IMR-90 (cell line): ENCODE data around the gene KIAA1614. TPM values are rescaled to one million over a fixed set of nuclear protein-coding genes. Genes with fewer than 3 reads are reported as not detected.

Experiments
- ATAC-seq: fragments of 200-7000 bp; cut with Tn5 transposase; 2 replicates; pipeline ENCODE4 v1.9.1; 2020; ENCODE audit warnings: low read depth, mild to moderate bottlenecking, moderate library complexity
- BruUV-seq: library from RNA; stranded (reverse); fragments of 400-500 nt; replicated peaks from 2 replicates; lab custom pipeline; 2021; lab: Mats Ljungman, UMichigan
- CTCF ChIA-PET: fragments of 300-600 bp; formaldehyde crosslinking; extraction: SDS; loops from one replicate; lab custom pipeline; 2021; ENCODE audit warnings: antibody characterized with exemption; lab: Yijun Ruan, JAX
- POLR2A ChIA-PET: fragments of 300-600 bp; sonication (Branson Sonifier 250); formaldehyde crosslinking; loops from one replicate; lab custom pipeline; 2022; ENCODE audit warnings: antibody characterized with exemption; ENCODE audit not compliant: unreplicated experiment; lab: Charles Lee
- DNase-seq: peaks from one replicate; pipeline ENCODE4 v3.0.0; 2013
- H2AFZ ChIP-seq: replicated peaks from 2 replicates; pipeline ENCODE3; 2013; ENCODE audit warnings: low read length, mild to moderate bottlenecking; ENCODE audit not compliant: poor library complexity
- H2AK5ac ChIP-seq: 2 replicates; pipeline ENCODE4 v1.6.1; 2013; ENCODE audit warnings: low read depth, low read length, inconsistent platforms
- H2AK9ac ChIP-seq: replicated peaks from 2 replicates; pipeline ENCODE3; 2013; ENCODE audit warnings: mild to moderate bottlenecking, low read depth, low read length, moderate library complexity; ENCODE audit not compliant: poor library complexity
- H2BK120ac ChIP-seq: 2 replicates; pipeline ENCODE4 v1.6.1; 2013; ENCODE audit warnings: low read depth, low read length, inconsistent platforms
- H2BK15ac ChIP-seq: 3 replicates; pipeline ENCODE4 v1.6.1; 2013; ENCODE audit warnings: low read depth, low read length, inconsistent platforms
- H2BK20ac ChIP-seq: 2 replicates; pipeline ENCODE4 v1.6.1; 2013; ENCODE audit warnings: low read depth, mild to moderate bottlenecking, inconsistent platforms, low read length, moderate library complexity
- H2BK5ac ChIP-seq: 2 replicates; pipeline ENCODE4 v1.6.1; 2013; ENCODE audit warnings: mild to moderate bottlenecking, low read depth, low read length, inconsistent platforms; ENCODE audit not compliant: poor library complexity, severe bottlenecking
- H3K14ac ChIP-seq: replicated peaks from 2 replicates; pipeline ENCODE4 v1.6.1; 2013; ENCODE audit warnings: low read depth, low read length, inconsistent platforms
- H3K18ac ChIP-seq: 2 replicates; pipeline ENCODE4 v1.6.1; 2013; ENCODE audit warnings: low read depth, low read length, control low read depth
- H3K23ac ChIP-seq: 2 replicates; pipeline ENCODE4 v1.6.1; 2013; ENCODE audit warnings: low read depth, low read length, inconsistent platforms
- H3K27ac ChIP-seq: 2 replicates; pipeline ENCODE4 v1.5.1; 2013; ENCODE audit warnings: mild to moderate bottlenecking, control low read depth, low read length; ENCODE audit not compliant: insufficient read depth
- H3K27me3 ChIP-seq: 2 replicates; pipeline ENCODE4 v1.6.1; 2013; ENCODE audit warnings: low read length; ENCODE audit not compliant: control insufficient read depth, insufficient read depth
- H3K36me3 ChIP-seq: 2 replicates; pipeline ENCODE4 v1.6.1; 2013; ENCODE audit warnings: low read length, mixed read lengths; ENCODE audit not compliant: control insufficient read depth, insufficient read depth
- H3K4ac ChIP-seq: 2 replicates; pipeline ENCODE4 v1.6.1; 2013; ENCODE audit warnings: low read depth, low read length, inconsistent platforms
- H3K4me1 ChIP-seq: 2 replicates; pipeline ENCODE4 v1.6.1; 2013; ENCODE audit warnings: low read length, mixed read lengths; ENCODE audit not compliant: control insufficient read depth, insufficient read depth
- H3K4me2 ChIP-seq: 2 replicates; pipeline ENCODE4 v1.6.1; 2013; ENCODE audit warnings: low read depth, mild to moderate bottlenecking, control low read depth, low read length, moderate library complexity
- H3K4me3 ChIP-seq: 2 replicates; pipeline ENCODE4 v1.5.1; 2013; ENCODE audit warnings: low read depth, mild to moderate bottlenecking, control low read depth, low read length, moderate library complexity; ENCODE audit not compliant: insufficient read depth
- H3K56ac ChIP-seq: 2 replicates; pipeline ENCODE4 v1.6.1; 2013; ENCODE audit warnings: low read length, inconsistent platforms; ENCODE audit not compliant: insufficient read depth; ENCODE audit errors: extremely low read depth
- H3K79me1 ChIP-seq, 2 experiments: 2 replicates each; pipeline ENCODE4 v1.6.1; 2013; ENCODE audit warnings: low read length in 2 of 2, inconsistent platforms in 1 of 2, low read depth in 1 of 2
- H3K9ac ChIP-seq: 2 replicates; pipeline ENCODE4 v1.6.1; 2013; ENCODE audit warnings: low read depth, low read length, control low read depth
- H3K9me1 ChIP-seq: 2 replicates; pipeline ENCODE4 v1.6.1; 2013; ENCODE audit warnings: low read length, inconsistent platforms; ENCODE audit not compliant: insufficient read depth
- H3K9me3 ChIP-seq: 2 replicates; pipeline ENCODE4 v1.6.1; 2013; ENCODE audit warnings: low read length; ENCODE audit not compliant: control insufficient read depth, insufficient read depth
- H4K20me1 ChIP-seq: 2 replicates; pipeline ENCODE4 v1.6.1; 2013; ENCODE audit warnings: low read length, inconsistent platforms; ENCODE audit not compliant: insufficient read depth
- H4K5ac ChIP-seq: 2 replicates; pipeline ENCODE4 v1.6.1; 2013; ENCODE audit warnings: mild to moderate bottlenecking, low read depth, low read length, control low read depth
- H4K8ac ChIP-seq, 2 experiments: 2 replicates each; pipeline ENCODE4 v1.6.1; 2013; ENCODE audit warnings: low read depth in 2 of 2, low read length in 2 of 2, control low read depth in 1 of 2, inconsistent platforms in 1 of 2
- H4K91ac ChIP-seq: 2 replicates; pipeline ENCODE4 v1.6.1; 2013; ENCODE audit warnings: low read depth, low read length, inconsistent platforms; ENCODE audit not compliant: insufficient read depth
- BHLHE40 ChIP-seq: fragments of 150-350 bp; IDR thresholded peaks from 2 replicates; pipeline ENCODE4 v1.6.1; 2016; ENCODE audit warnings: mild to moderate bottlenecking, low read depth, low read length
- CEBPB ChIP-seq: IDR thresholded peaks from 2 replicates; pipeline ENCODE4 v1.6.1; 2012; ENCODE audit warnings: low read depth, low read length, improper control_type of control experiment
- CHD1 ChIP-seq: IDR thresholded peaks from 2 replicates; pipeline ENCODE4 v1.6.1; 2012; ENCODE audit warnings: low read depth, low read length, improper control_type of control experiment
- FOS ChIP-seq: fragments of 150-350 bp; IDR thresholded peaks from 2 replicates; pipeline ENCODE4 v1.6.1; 2016; ENCODE audit warnings: low read depth, low read length
- MAFK ChIP-seq: IDR thresholded peaks from 2 replicates; pipeline ENCODE4 v1.6.1; 2012; ENCODE audit warnings: low read depth, low read length, improper control_type of control experiment
- MXI1 ChIP-seq: IDR thresholded peaks from 2 replicates; pipeline ENCODE4 v1.6.1; 2012; ENCODE audit warnings: low read depth, mild to moderate bottlenecking, low read length, moderate library complexity, borderline replicate concordance
- POLR2A ChIP-seq: IDR thresholded peaks from 2 replicates; pipeline ENCODE4 v1.6.1; 2012; ENCODE audit warnings: mild to moderate bottlenecking, low read depth, low read length
- RAD21 ChIP-seq: IDR thresholded peaks from 2 replicates; pipeline ENCODE4 v1.6.1; 2012; ENCODE audit warnings: low read length, improper control_type of control experiment
- RCOR1 ChIP-seq: IDR thresholded peaks from 2 replicates; pipeline ENCODE4 v1.6.1; 2012; ENCODE audit warnings: mild to moderate bottlenecking, low read length, improper control_type of control experiment; ENCODE audit not compliant: insufficient replicate concordance
- SMC3 ChIP-seq: fragments of 150-350 bp; IDR thresholded peaks from 2 replicates; pipeline ENCODE4 v1.6.1; 2016; ENCODE audit warnings: low read depth, mild to moderate bottlenecking, antibody characterized with exemption, low read length, moderate library complexity
- WGBS, 2 experiments: methylation state at CpG; one replicate each; pipeline versions ENCODE4 v1.1.5 to v1.1.7; 2013; ENCODE audit warnings: missing lambda C conversion rate in 2 of 2; ENCODE audit not compliant: insufficient read length in 1 of 2; ENCODE audit errors: extremely low coverage in 2 of 2; 5-methylcytosine and 5-hydroxymethylcytosine counted together
- dilution Hi-C: fragments of 300-500 bp; cut with HindIII; formaldehyde crosslinking; loops from one replicate; pipeline ENCODE4 v1.14.3; 2018; ENCODE audit warnings: low sequenced_read_pairs; ENCODE audit not compliant: unreplicated experiment
- in situ Hi-C: fragments of 300-500 bp; cut with MboI; formaldehyde crosslinking; loops from 3 replicates; pipeline ENCODE4 v1.14.3; 2019; ENCODE audit warnings: low sequenced_read_pairs, inconsistent platforms, mixed read lengths
- intact Hi-C: fragments of 100-400 bp; cut with micrococcal nuclease; formaldehyde crosslinking; loops from 2 replicates; pipeline ENCODE4 v1.10.0; 2022
- polyA plus RNA-seq, 3 experiments: library from polyadenylated mRNA; depleted of rRNA; stranded (reverse); fragments of >200 nt; gene quantifications; 2 replicates each; pipeline ENCODE4 v1.2.3, GENCODE V29; 2012; ENCODE audit warnings: low replicate concordance in 1 of 3
- total RNA-seq: library from RNA; depleted of rRNA; stranded (reverse); fragments of >200 nt; gene quantifications from 2 replicates; pipeline ENCODE4 v1.2.3, GENCODE V29; 2012
- TF ChIP-seq, protein P1 (sequence below): conservative IDR thresholded peaks from 2 replicates; pipeline ENCODE4 v1.5.1; 2012; ENCODE audit warnings: mild to moderate bottlenecking, low read depth, low read length, improper control_type of control experiment
- TF ChIP-seq, protein P2 (sequence below): fragments of 150-350 bp; IDR thresholded peaks from 2 replicates; pipeline ENCODE4 v1.6.1; 2017; ENCODE audit warnings: mild to moderate bottlenecking, antibody characterized with exemption, low read length, low read depth

KIAA1614 gene
- total and polyA plus RNA-seq, 2 of the 4 experiments (the other 2 are of a cell fraction), result 1.8 to 3.5 TPM

GRCh38 chr1:180863158-180863775 lies 49.4 kb upstream of the KIAA1614 start:
- dilution Hi-C loops (no loop called here), in situ Hi-C loops (loop anchor here (5.0 kb wide), 1 partner anchor 326 kb away; no protein-coding TSS in a partner anchor), intact Hi-C loops (loop anchor here (5.0 kb wide), 2 partner anchors 331 to 346 kb away; no protein-coding TSS in a partner anchor)
- Histone ChIP-seq H3K9me1 (no peaks in the 10 kb centered on the region), H4K5ac (no peak overlapping the region), H3K4ac (no peak overlapping the region), H3K4me1 (no peaks in the 10 kb centered on the region), H3K79me1 (no peaks in the 10 kb centered on the region), H3K14ac (no peak overlapping the region), H3K18ac (no peak overlapping the region), H3K27ac (peak overlapping the region; percentile 29; the same call in 1 of the 2 replicates), H2AK5ac (no peak overlapping the region), H2AFZ (no peak overlapping the region), H3K36me3 (no peaks in the 10 kb centered on the region), H4K20me1 (no peaks in the 10 kb centered on the region), H3K4me3 (no peak overlapping the region), H2BK20ac (no peak overlapping the region), H4K8ac (no peak overlapping the region; a peak in 1 of 4 replicates), H3K9me3 (no peaks in the 10 kb centered on the region), H3K56ac (no peak overlapping the region), H2BK120ac (no peak overlapping the region; the same call in 1 of the 2 replicates), H4K91ac (no peak overlapping the region), H3K9ac (no peak overlapping the region), H3K27me3 (no peaks in the 10 kb centered on the region), H2BK15ac (no peak overlapping the region), H2AK9ac (no peak overlapping the region), H3K4me2 (0 out of 2 replicates have a peak overlapping the region, but pooled peaks have one; percentile 8), H2BK5ac (peak overlapping the region; percentile 93), H3K23ac (no peak overlapping the region; the same call in 1 of the 2 replicates)
- WGBS, 2 experiments, result no CpG with 5 or more reads among the region's 6 CpGs
- peak; percentile 95 for ATAC-seq
- ChIA-PET POLR2A (no interaction called here), CTCF (interaction anchor here (0.6 to 4.0 kb wide), 15 partner anchors 9 to 380 kb away, joined by 3 to 19 read pairs (median 4); partner anchors contain the start of gene XPR1)
- no TSS peak for BruUV-seq
- DNase-seq, result peak; percentile 68
- no peak for TF ChIP-seq POLR2A
- no peak for TF ChIP-seq CHD1
- TF ChIP-seq RCOR1, result no peak
- TF ChIP-seq RAD21, result peak; percentile 86
- no peak for TF ChIP-seq FOS
- TF ChIP-seq SMC3, result peak; percentile 94
- no peak for TF ChIP-seq MAFK
- TF ChIP-seq CEBPB, result no peak
- TF ChIP-seq, protein P1, sequence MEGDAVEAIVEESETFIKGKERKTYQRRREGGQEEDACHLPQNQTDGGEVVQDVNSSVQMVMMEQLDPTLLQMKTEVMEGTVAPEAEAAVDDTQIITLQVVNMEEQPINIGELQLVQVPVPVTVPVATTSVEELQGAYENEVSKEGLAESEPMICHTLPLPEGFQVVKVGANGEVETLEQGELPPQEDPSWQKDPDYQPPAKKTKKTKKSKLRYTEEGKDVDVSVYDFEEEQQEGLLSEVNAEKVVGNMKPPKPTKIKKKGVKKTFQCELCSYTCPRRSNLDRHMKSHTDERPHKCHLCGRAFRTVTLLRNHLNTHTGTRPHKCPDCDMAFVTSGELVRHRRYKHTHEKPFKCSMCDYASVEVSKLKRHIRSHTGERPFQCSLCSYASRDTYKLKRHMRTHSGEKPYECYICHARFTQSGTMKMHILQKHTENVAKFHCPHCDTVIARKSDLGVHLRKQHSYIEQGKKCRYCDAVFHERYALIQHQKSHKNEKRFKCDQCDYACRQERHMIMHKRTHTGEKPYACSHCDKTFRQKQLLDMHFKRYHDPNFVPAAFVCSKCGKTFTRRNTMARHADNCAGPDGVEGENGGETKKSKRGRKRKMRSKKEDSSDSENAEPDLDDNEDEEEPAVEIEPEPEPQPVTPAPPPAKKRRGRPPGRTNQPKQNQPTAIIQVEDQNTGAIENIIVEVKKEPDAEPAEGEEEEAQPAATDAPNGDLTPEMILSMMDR, result peak; percentile 80
- TF ChIP-seq MXI1, result no peak
- TF ChIP-seq BHLHE40, result no peak
- TF ChIP-seq, protein P2, sequence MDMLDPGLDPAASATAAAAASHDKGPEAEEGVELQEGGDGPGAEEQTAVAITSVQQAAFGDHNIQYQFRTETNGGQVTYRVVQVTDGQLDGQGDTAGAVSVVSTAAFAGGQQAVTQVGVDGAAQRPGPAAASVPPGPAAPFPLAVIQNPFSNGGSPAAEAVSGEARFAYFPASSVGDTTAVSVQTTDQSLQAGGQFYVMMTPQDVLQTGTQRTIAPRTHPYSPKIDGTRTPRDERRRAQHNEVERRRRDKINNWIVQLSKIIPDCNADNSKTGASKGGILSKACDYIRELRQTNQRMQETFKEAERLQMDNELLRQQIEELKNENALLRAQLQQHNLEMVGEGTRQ, result no peak
